Gastrocnemius medialis (tissue), 4 donors: Measurements from ENCODE around the gene SPOCK1.

ENCODE experiments used
- POLR2A ChIP-seq, 2 donors: fragments of 450-650 bp; IDR thresholded peaks; one replicate each; pipeline ENCODE4 v1.6.1; 2017; ENCODE audit warnings: antibody characterized with exemption in 2 of 2, mild to moderate bottlenecking in 2 of 2, moderate library complexity in 2 of 2
- TF ChIP-seq, protein P1 (sequence below), 5 experiments: fragments of 450-650 bp in 3 of 5; fragments of 200-600 bp in 2 of 5; sonication (generic) in 2 of 5; IDR thresholded peaks in 4 of 5; conservative IDR thresholded peaks in 1 of 5; 1 replicate in 4 of 5; 2 replicates in 1 of 5; pipeline ENCODE4 v1.5.1; 2016 to 2019; ENCODE audit warnings: antibody characterized with exemption in 5 of 5, mild to moderate bottlenecking in 3 of 5, moderate library complexity in 3 of 5

DNA sequence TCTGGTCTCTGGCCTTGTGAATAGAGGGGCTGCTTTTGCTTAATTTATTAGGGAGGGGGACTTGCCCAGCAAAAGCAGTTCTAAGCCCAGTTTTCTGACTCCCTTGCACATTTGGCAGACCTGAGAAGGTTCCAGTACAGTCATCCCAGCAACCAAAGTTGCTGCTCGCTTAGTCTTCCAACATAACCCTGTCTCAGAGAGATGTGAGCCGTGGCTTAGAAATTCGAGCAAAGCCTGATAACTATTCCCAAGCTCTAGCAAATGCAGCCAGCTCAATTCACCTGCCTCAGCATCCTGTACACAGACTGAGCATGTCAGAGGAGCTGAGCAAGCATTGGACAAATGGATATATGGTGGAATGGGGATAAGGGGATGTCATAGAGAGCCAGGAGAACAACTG is 401.9 kb downstream of the SPOCK1 start:
- TF ChIP-seq, protein P1, sequence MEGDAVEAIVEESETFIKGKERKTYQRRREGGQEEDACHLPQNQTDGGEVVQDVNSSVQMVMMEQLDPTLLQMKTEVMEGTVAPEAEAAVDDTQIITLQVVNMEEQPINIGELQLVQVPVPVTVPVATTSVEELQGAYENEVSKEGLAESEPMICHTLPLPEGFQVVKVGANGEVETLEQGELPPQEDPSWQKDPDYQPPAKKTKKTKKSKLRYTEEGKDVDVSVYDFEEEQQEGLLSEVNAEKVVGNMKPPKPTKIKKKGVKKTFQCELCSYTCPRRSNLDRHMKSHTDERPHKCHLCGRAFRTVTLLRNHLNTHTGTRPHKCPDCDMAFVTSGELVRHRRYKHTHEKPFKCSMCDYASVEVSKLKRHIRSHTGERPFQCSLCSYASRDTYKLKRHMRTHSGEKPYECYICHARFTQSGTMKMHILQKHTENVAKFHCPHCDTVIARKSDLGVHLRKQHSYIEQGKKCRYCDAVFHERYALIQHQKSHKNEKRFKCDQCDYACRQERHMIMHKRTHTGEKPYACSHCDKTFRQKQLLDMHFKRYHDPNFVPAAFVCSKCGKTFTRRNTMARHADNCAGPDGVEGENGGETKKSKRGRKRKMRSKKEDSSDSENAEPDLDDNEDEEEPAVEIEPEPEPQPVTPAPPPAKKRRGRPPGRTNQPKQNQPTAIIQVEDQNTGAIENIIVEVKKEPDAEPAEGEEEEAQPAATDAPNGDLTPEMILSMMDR (IDR thresholded peaks at IDR 0.05 in 4 of 5, conservative IDR thresholded peaks at IDR 0.05 in 1 of 5) = no peak
- no peak for TF ChIP-seq POLR2A (IDR thresholded peaks at IDR 0.05)
